Subcutaneous adipose tissue (tissue), 4 donors: ENCODE measurements around the gene IFFO2. TPM values are rescaled to one million over a fixed set of nuclear protein-coding genes. Genes with fewer than 3 reads are reported as not detected.

Source experiments
- CTCF ChIP-seq: fragments of 450-650 bp; IDR thresholded peaks from one replicate; pipeline ENCODE4 v1.5.1; 2016; ENCODE audit warnings: low read depth, mild to moderate bottlenecking, control low read depth, antibody characterized with exemption, moderate library complexity
- total RNA-seq, 4 donors: library from RNA; depleted of rRNA; stranded (reverse); fragments of >200 nt; gene quantifications; one replicate each; pipeline ENCODE4 v1.1.0, GENCODE V29; 2016

IFFO2 gene
- total RNA-seq: 10 to 100 TPM in 1 of 4 donors, 1 to 10 TPM in 3; 2.0 to 12.8 (median 4.8) TPM

- TF ChIP-seq CTCF: no peak
These were observed at the start of gene IFFO2 for GRCh38 chr1:18956193-18957135. IFFO2 (minus strand) TSS chr1:18956676; CDS start chr1:18956332, 344 bp downstream.

DNA sequence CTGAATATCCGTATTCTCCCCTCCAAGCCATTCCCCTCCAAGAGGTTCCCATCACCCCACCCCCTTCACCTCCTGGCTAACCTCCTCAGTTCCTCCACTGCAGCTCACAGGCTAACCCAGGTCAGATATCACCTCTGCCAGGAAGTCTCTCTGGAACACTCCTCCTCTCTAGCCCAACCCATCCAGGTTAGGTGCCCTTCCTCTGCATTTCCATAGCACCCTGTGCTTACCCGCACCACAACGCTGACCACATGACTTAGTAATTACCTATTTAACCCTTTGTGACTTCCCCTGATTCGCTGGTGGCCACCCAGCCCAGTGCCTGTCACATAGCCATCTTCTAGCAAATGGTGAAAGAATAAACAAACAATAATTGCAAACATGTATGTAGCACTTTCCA, 49.5 kb upstream of the IFFO2 start:
- no peak for TF ChIP-seq CTCF

GRCh38 chr1:19003371-19004290, 47.2 kb upstream of the IFFO2 start:
- TF ChIP-seq CTCF: no peak

DNA sequence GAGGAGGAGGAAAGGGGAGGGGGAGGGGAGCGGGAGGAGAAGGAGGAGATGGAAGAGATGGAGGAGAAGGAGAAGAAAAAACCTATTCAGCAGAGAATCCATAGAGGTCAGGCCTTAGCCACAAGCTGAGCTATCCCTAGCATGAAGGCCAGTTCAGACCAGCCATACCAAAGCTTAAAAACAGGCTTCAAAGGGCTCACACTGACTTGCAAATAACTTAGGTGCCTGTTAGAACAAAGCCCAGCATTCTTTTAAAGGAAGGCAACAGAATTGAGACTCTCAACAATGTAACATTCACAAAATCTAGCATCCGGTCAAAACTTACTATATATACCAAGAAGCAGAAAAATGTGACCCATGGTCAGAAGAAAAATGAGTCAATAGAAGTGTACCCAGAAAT, 43.6 kb upstream of the IFFO2 start:
- TF ChIP-seq CTCF: no peak

DNA sequence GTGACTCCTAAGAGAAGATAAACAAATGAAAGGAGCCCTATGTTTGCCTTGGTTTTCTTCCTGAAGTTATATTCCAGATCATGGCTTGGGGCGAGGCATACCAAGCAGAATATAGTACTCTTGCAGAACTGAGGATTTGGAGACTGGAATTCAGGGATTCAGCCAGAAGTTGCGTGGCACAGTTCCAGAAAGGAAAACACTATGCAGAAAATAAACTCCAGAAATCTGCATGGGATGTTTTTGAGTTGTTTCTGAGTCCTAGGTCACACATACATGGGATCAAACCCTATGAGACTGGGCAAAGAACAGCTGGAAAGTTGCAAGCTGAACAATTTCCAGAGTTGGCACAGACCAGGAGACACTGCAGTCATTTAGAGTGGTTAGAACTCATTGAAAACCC, 42.9 kb upstream of the IFFO2 start:
- no peak for TF ChIP-seq CTCF

GRCh38 chr1:18998016-18998724, 41.7 kb upstream of the IFFO2 start:
- TF ChIP-seq CTCF: no peak
